Measurements from ENCODE around the gene ARHGEF11. TPM values are rescaled to one million over a fixed set of nuclear protein-coding genes. Genes with fewer than 3 reads are reported as not detected.

Gene ARHGEF11
- total RNA-seq, 1 experiment from 2014 or later, result 31.5 TPM

DNA sequence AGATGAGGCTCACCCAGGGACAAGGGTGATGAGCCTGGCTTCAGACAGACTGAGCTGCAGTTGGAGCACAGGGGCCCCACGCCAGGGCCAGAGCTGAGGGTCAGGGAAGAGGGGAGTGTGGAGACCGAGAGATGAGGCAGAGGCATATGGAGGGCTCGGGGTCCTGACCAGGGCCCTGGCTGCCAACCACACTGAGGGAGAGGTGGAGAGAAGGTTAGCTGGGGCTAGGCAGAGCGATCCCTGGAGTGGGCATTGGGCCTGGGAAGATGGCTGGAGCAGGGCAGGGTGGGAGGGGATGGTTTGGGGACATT, 144.0 kb downstream of the ARHGEF11 start:
- no peaks in the 10 kb centered on the region for H4K20me1 ChIP-seq (ENCODE audit: insufficient read depth)
- no peak for DNase-seq
- no peaks in the 10 kb centered on the region for H3K36me3 ChIP-seq (ENCODE audit: low read depth)
- no peaks in the 10 kb centered on the region for H3K9me3 ChIP-seq (ENCODE audit: insufficient read depth, low read depth)
- H3K9me2 ChIP-seq (ENCODE audit: insufficient read depth), result no peaks in the 10 kb centered on the region
- intact Hi-C loops (cut with micrococcal nuclease; ENCODE audit: unreplicated experiment), result no loop called here
- H3K4me2 ChIP-seq, result no peak overlapping the region
- CTCF ChIA-PET, result no interaction called here
- no peak overlapping the region for H3K27ac ChIP-seq
- H3K79me2 ChIP-seq (ENCODE audit: low read depth), result no peaks in the 10 kb centered on the region
- H3K27me3 ChIP-seq (ENCODE audit: insufficient read depth, low read depth), result no peaks in the 10 kb centered on the region
- no peak for TF ChIP-seq EZH2 (IDR thresholded peaks at IDR 0.05; ENCODE audit: low read depth)
- TF ChIP-seq, protein P1, sequence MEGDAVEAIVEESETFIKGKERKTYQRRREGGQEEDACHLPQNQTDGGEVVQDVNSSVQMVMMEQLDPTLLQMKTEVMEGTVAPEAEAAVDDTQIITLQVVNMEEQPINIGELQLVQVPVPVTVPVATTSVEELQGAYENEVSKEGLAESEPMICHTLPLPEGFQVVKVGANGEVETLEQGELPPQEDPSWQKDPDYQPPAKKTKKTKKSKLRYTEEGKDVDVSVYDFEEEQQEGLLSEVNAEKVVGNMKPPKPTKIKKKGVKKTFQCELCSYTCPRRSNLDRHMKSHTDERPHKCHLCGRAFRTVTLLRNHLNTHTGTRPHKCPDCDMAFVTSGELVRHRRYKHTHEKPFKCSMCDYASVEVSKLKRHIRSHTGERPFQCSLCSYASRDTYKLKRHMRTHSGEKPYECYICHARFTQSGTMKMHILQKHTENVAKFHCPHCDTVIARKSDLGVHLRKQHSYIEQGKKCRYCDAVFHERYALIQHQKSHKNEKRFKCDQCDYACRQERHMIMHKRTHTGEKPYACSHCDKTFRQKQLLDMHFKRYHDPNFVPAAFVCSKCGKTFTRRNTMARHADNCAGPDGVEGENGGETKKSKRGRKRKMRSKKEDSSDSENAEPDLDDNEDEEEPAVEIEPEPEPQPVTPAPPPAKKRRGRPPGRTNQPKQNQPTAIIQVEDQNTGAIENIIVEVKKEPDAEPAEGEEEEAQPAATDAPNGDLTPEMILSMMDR (conservative IDR thresholded peaks at IDR 0.05), result no peak
- no peak overlapping the region for H2AFZ ChIP-seq
- peaks cover 13% of the 10 kb centered on the region for H3F3A ChIP-seq (ENCODE audit: insufficient read depth, low read depth)
- peaks cover 25% of the 10 kb centered on the region for H3K4me1 ChIP-seq (replicated peaks; ENCODE audit: insufficient read depth)
- no peak overlapping the region for H3K4me3 ChIP-seq
- no TSS peak for BruUV-seq (replicated peaks)
- POLR2A ChIA-PET (ENCODE audit: unreplicated experiment), result no interaction called here

- no peaks in the 10 kb centered on the region for H3K9me2 ChIP-seq (ENCODE audit: insufficient read depth)
- H3K4me1 ChIP-seq (replicated peaks; ENCODE audit: insufficient read depth), result peaks cover 30% of the 10 kb centered on the region
- no peak for DNase-seq
- BruUV-seq (replicated peaks), result no TSS peak
- H3K79me2 ChIP-seq (ENCODE audit: low read depth), result no peaks in the 10 kb centered on the region
- ChIA-PET CTCF (no interaction called here), POLR2A (ENCODE audit: unreplicated experiment) (no interaction called here)
- intact Hi-C loops (cut with micrococcal nuclease; ENCODE audit: unreplicated experiment), result no loop called here
- no peak overlapping the region for H3K27ac ChIP-seq
- no peak overlapping the region for H2AFZ ChIP-seq
- H3K4me3 ChIP-seq, result no peak overlapping the region
- no peaks in the 10 kb centered on the region for H3K27me3 ChIP-seq (ENCODE audit: insufficient read depth, low read depth)
- H3K4me2 ChIP-seq, result no peak overlapping the region
- H4K20me1 ChIP-seq (ENCODE audit: insufficient read depth), result no peaks in the 10 kb centered on the region
- no peaks in the 10 kb centered on the region for H3K9me3 ChIP-seq (ENCODE audit: insufficient read depth, low read depth)
- no peak for TF ChIP-seq EZH2 (IDR thresholded peaks at IDR 0.05; ENCODE audit: low read depth)
- TF ChIP-seq, protein P1 (conservative IDR thresholded peaks at IDR 0.05), result no peak
- peaks cover 13% of the 10 kb centered on the region for H3F3A ChIP-seq (ENCODE audit: insufficient read depth, low read depth)
- H3K36me3 ChIP-seq (ENCODE audit: low read depth), result no peaks in the 10 kb centered on the region
Measured at GRCh38 chr1:156900896-156901589, 144.5 kb downstream of the ARHGEF11 start.

GRCh38 chr1:156899956-156900718, 145.4 kb downstream of the ARHGEF11 start:
- H3K4me3 ChIP-seq, result no peak overlapping the region
- H4K20me1 ChIP-seq (ENCODE audit: insufficient read depth), result no peaks in the 10 kb centered on the region
- no peak for DNase-seq
- H3K36me3 ChIP-seq (ENCODE audit: low read depth), result no peaks in the 10 kb centered on the region
- H3K79me2 ChIP-seq (ENCODE audit: low read depth), result no peaks in the 10 kb centered on the region
- no peak for TF ChIP-seq EZH2 (IDR thresholded peaks at IDR 0.05; ENCODE audit: low read depth)
- TF ChIP-seq, protein P1 (conservative IDR thresholded peaks at IDR 0.05), result no peak
- POLR2A ChIA-PET (ENCODE audit: unreplicated experiment), result no interaction called here
- no peak overlapping the region for H3K4me2 ChIP-seq
- H3K9me3 ChIP-seq (ENCODE audit: insufficient read depth, low read depth), result no peaks in the 10 kb centered on the region
- peaks cover 39% of the 10 kb centered on the region for H3K4me1 ChIP-seq (replicated peaks; ENCODE audit: insufficient read depth)
- no peaks in the 10 kb centered on the region for H3K27me3 ChIP-seq (ENCODE audit: insufficient read depth, low read depth)
- CTCF ChIA-PET, result no interaction called here
- no peak overlapping the region for H2AFZ ChIP-seq
- BruUV-seq (replicated peaks), result no TSS peak
- no peak overlapping the region for H3K27ac ChIP-seq
- no peaks in the 10 kb centered on the region for H3K9me2 ChIP-seq (ENCODE audit: insufficient read depth)
- intact Hi-C loops (cut with micrococcal nuclease; ENCODE audit: unreplicated experiment), result loop anchor here (10.0 kb wide), 1 partner anchor 175 kb away; no protein-coding TSS in a partner anchor
- H3F3A ChIP-seq (ENCODE audit: insufficient read depth, low read depth), result peaks cover 20% of the 10 kb centered on the region
